Fibroblast of peridontal ligament (primary cell): ENCODE results near the gene LMNA.
A peak's percentile ranks its signal among the peaks of the same experiment; 100 is the strongest.
"Not testable (repeated sequence)": the region's sequence is repeated elsewhere in the genome, so short reads cannot be mapped to it uniquely, and the experiment has no call there.

Source experiments
- DNase-seq: peaks from one replicate; pipeline ENCODE4 v3.0.0-alpha.2; 2010; ENCODE audit errors: extremely low read depth

LMNA gene

DNA sequence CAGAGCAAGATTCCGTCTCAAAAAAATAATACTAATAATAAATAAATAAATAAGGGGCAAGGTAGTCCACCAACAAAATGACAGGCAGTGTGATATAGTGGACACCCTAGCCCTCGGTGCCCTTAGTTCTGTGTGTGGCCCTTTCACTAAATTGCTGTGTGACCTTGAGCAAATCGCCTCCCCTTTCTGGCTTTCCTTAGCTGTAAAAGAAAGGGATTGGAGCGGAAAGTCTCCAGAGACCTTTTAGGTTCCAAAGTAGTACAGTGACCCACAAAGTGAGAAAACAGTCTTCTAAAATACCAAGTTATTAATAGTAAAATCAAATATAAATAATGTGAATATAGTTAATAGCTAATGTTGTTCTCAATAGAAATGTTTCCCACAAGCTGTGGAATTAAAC, 7.6 kb downstream of the LMNA start:
- no peak for DNase-seq

- peak; percentile 89 for DNase-seq
These were observed 8.2 kb downstream of the LMNA start for GRCh38 chr1:156122519-156123355.

- DNase-seq, result peak; percentile 98
These were observed 9.1 kb downstream of the LMNA start for GRCh38 chr1:156123356-156124196.

- DNase-seq, result peak; percentile 56
These were observed 10.3 kb downstream of the LMNA start for GRCh38 chr1:156124557-156125483.

- DNase-seq, result not testable (repeated sequence)
These were observed 11.0 kb downstream of the LMNA start for GRCh38 chr1:156125544-156125943.

GRCh38 chr1:156126043-156126629, 11.6 kb downstream of the LMNA start:
- DNase-seq, result peak; percentile 96

DNA sequence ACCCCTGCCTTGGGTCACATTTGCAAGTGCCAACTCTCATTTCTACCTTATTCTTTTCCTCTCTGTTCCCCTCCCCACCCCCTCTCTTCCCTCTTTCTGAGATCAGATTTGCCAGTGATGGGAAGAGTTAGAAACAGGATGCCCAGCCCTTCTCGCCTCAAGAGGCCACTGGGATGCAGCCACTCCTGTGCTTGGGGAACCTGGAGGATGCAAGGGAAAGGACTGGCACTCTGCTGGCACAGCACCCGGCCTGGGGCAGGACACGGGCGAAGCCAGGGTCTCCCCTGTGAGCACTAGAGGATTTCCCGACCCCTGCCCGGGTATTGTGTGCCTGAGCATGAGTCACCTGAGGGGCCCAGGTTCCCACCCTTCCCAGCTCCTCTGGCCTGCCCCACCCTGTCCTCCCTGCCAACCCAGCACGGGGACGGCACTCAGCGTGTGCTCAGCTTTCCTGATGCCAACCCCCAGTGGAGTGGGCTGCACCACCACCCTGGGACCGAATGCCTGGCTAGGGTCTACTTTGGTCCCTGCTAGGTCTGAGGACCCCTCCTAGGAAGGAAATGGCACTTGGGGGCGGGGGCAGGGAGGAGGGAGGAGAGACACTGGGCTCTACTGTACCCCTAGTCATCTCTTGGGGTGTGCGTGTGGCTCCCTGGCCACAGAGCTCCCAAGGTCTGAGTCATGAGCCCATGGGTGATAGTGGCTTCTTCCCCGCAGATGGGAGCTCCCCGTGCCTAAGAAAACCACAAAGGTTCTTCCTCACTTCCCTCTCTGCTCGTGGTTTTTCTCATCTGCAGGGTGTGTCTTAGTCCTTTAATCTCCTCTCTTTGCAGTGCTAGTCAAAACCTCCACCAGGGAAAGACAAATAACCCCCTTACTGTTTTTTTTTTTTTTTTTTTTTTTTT, 12.4 kb downstream of the LMNA start:
- peak; percentile 80 for DNase-seq

- DNase-seq, result no peak
These were observed 13.8 kb downstream of the LMNA start for GRCh38 chr1:156128308-156128653.

- DNase-seq, result peak; percentile 95
These were observed 14.4 kb downstream of the LMNA start for GRCh38 chr1:156128654-156129597.

DNA sequence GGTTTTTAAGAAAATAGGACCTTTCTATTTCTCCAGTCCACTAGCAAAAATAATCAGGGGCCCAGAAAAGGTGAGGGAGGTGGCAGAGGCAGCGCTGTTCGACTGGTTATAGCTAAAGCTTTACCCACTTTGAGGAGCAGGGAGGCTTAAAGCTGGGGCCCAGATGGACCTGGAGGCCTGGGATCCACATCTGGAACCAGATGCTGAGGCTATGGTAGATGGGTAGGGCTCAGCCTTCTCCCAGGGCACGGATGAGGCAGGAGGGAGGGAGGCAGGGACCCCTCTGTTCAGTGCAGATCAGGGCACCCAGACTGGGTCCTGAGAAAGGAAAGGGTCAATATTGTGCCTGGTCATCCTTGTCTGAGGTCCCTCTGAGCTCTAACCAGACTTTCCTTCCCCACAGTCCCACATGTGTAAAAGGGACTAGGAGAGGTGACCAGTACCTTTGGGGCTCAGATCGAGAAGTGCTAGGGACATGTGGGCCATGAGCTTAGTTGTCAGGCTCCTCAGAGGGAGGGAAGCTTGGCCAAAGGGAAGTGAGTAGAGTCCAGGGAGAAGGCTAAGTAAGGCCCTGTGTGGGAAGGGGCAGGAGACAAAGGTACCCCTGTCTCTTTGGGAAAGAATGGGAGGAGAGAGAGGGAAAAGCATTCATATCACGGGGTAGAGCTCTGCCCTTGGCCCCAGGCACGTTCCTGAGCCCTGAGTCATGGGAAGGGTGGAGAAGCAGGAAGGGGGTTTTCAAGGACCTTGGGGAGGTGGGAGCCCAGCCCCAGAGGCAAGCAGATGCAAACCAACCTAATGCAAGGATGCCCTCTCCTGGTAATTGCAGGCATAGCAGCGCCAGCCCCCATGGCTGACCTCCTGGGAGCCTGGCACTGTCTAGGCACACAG, 15.4 kb downstream of the LMNA start:
- peak; percentile 97 for DNase-seq

DNA sequence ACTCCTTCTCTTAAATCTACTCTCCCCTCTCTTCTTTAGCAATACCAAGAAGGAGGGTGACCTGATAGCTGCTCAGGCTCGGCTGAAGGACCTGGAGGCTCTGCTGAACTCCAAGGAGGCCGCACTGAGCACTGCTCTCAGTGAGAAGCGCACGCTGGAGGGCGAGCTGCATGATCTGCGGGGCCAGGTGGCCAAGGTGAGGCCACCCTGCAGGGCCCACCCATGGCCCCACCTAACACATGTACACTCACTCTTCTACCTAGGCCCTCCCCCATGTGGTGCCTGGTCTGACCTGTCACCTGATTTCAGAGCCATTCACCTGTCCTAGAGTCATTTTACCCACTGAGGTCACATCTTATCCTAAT, 16.0 kb downstream of the LMNA start:
- DNase-seq, result no peak

DNA sequence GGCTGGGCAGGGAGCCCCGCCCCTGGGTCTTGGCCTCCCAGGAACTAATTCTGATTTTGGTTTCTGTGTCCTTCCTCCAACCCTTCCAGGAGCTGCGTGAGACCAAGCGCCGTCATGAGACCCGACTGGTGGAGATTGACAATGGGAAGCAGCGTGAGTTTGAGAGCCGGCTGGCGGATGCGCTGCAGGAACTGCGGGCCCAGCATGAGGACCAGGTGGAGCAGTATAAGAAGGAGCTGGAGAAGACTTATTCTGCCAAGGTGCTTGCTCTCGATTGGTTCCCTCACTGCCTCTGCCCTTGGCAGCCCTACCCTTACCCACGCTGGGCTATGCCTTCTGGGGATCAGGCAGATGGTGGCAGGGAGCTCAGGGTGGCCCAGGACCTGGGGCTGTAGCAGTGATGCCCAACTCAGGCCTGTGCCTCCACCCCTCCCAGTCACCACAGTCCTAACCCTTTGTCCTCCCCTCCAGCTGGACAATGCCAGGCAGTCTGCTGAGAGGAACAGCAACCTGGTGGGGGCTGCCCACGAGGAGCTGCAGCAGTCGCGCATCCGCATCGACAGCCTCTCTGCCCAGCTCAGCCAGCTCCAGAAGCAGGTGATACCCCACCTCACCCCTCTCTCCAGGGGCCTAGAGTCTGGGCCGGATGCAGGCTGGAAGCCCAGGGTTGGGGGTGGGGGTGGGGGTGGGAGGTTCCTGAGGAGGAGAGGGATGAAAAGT, 20.4 kb downstream of the LMNA start:
- DNase-seq, result no peak

DNA sequence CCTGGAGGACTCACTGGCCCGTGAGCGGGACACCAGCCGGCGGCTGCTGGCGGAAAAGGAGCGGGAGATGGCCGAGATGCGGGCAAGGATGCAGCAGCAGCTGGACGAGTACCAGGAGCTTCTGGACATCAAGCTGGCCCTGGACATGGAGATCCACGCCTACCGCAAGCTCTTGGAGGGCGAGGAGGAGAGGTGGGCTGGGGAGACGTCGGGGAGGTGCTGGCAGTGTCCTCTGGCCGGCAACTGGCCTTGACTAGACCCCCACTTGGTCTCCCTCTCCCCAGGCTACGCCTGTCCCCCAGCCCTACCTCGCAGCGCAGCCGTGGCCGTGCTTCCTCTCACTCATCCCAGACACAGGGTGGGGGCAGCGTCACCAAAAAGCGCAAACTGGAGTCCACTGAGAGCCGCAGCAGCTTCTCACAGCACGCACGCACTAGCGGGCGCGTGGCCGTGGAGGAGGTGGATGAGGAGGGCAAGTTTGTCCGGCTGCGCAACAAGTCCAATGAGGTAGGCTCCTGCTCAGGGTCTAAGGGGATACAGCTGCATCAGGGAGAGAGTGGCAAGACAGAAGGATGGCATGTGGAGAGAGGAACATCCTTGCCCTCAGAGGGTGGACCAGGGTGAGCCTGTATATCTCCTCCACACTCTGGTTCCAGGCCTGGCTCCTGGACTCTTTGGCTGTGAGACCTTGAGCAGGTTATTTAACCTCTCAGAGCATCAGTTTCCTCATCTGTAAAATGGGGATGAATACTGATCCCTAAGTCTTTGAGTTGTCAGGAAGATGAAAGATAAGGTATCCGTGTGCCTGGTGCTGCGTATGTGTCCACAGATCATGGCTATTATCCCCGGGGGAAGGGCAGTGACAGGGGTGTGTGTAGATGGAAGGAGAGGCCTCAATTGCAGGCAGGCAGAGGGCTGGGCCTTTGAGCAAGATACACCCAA, 21.7 kb downstream of the LMNA start:
- no peak for DNase-seq

- no peak for DNase-seq
These were observed 22.5 kb downstream of the LMNA start for GRCh38 chr1:156136970-156137483.

- no peak for DNase-seq
These were observed 24.0 kb downstream of the LMNA start for GRCh38 chr1:156138458-156138867.
